DMS153 treated with DMSO at 0.1 percent for 48 hours (cell line): Measurements from ENCODE around the gene ZNF331.

Source experiments
- DNase-seq: peaks from one replicate; lab custom pipeline; 2025; ENCODE audit not compliant: unreplicated experiment; lab: John Stamatoyannopoulos, UW

ZNF331 gene

DNA sequence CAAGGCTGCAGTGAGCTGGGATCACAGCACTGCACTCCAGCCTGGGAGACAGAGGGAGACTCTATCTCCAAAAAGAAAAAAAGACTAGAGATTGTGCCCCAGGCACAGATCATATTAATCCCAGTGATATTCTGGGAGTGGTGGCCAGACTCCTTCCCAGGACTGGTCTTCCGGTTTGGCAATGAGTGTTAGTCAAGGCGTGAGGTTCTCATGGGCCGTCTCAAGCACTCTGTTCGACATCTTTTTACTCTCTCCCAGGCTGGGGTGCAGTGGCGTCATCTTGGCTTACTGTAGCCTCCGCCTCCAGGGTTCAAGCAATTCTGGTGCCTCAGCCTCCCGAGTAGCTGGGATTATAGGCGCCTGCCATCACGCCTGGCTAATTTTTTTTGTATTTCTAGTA is 88.5 kb downstream of the ZNF331 start:
- DNase-seq, result no peak

DNA sequence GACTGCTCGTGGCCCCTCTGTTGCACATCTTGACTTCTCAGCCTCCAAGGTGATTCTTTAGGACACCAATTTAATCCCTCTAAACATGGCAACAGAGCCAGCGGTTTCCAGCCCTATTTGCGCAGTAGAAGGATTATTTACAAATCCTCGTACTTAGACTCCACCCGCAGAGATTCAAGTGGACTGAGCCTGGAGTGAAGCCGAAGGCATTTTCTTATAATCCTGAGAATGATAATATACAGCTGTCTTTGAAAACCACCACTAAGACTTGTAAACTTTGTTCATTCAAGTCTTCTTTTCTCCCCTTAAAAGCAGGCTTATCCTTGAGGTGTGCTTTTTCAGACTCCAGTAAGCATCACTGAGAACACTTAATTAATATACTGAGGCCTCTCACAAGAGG is 89.0 kb downstream of the ZNF331 start:
- DNase-seq, result no peak
